ENCODE measurements around the gene PATL1. TPM values are rescaled to one million over a fixed set of nuclear protein-coding genes. Genes with fewer than 3 reads are reported as not detected.
"Not testable (repeated sequence)": the region's sequence is repeated elsewhere in the genome, so short reads cannot be mapped to it uniquely, and the experiment has no call there.

Gene PATL1
- polyA plus RNA-seq (2013, experiment 1 of 2; ENCODE audit: insufficient read length): 31.5 TPM
- 31.3 TPM for polyA plus RNA-seq (2013, experiment 2 of 2; ENCODE audit: insufficient read length)

DNA sequence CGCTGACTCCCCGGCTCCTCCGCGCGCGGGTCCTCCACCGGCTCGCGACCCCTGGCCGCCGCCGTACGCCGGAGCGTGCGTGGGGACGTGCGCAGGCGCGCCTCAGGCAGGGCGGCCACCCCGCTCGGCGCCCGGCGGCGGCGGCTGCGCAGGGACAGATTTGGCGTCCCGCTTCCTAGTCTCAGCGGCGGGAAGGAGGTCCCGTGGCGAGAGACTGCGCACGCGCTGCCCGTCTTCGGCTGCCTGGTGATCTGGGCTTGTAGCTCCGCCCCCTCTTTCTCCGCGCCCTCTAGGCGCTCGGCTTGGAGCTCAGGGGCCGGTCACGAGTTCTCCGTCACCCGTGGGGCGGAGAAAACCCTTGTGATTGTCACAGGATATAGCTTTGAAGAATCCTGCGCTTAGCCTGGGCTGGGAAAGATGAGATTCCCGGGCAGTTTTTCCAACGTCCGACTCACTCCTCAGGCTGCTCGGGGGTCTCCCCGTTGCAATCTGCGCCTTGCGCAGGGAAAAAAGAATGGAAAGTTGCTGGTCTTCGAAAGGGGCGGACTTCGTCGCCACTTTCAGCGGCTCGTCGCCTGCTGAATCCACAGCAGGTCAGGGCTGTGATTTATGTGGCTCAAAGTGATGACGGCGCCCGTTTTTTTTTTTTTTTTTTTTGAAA, at the start of gene PATL1:
TSS of gene PATL1 (minus strand) at position 88 of the 661 bp plus-strand sequence. CDS start 142 bp downstream, outside the sequence.
- peak; percentile 98 for DNase-seq

- DNase-seq: no peak
Observed at GRCh38 chr11:59716051-59716450, 47.2 kb upstream of the PATL1 start.

- DNase-seq: no peak
Observed at GRCh38 chr11:59713745-59714144, 44.9 kb upstream of the PATL1 start, which contains the start of gene OR10V1. TSS of gene OR10V1 (minus strand) at chr11:59713845. CDS start at chr11:59713845, 0 bp downstream.

GRCh38 chr11:59710136-59710847, 41.5 kb upstream of the PATL1 start:
- no peak for DNase-seq

GRCh38 chr11:59708537-59708936, 39.7 kb upstream of the PATL1 start:
- peak; percentile 22 for DNase-seq

DNA sequence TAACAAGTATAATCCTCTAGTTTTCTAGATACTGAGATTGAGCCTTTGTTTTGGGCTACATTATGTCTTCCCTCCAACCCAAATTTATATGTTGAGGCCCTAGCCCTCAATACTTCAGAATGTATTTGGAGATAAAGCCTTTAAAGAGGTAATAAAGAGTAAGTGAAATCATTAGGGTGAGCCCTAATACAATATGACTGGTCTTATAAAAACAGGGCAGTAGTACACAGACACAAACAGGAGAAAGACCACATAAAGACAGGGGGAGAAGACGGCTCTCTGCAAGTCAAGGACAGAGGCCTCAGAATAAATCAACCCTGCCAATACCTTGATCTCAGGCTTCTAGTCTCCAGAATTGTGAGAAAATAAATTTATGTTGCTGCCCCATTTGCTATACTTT, 38.5 kb upstream of the PATL1 start:
- no peak for DNase-seq

DNA sequence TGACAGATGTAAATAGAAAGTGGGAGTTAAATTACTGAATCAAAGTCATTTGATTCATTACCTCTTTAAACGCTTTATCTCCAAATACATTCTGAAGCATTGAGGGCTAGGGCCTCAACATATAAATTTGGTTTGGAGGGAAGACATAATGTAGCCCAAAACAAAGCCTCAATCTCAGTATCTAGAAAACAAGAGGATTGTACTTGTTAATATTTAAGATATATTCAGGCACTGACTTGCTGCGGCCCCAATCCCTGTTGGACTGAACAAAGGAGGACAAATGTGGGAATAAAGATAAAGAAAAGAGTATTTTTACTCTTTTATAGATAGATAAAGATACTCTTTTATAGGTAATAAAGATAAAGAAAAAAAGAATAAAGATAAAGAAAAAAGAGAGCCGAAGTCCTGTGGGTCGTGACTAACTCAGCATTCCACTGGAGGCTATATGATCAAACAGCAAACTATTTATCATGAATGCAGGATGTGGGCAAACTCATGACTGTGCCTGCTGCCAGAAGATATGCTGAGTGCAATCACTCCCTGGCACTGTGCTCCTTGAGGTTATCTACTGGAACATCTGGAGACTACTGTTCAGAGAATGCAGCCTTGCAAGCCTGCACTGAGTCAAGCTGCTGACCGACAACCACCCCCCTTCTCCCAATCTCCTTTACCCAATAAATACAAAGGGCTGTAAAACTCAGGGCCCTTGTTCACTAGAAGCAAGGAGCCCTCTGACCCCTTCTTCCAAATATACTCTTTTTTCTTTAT, 37.9 kb upstream of the PATL1 start:
- DNase-seq: peak; percentile 87

DNA sequence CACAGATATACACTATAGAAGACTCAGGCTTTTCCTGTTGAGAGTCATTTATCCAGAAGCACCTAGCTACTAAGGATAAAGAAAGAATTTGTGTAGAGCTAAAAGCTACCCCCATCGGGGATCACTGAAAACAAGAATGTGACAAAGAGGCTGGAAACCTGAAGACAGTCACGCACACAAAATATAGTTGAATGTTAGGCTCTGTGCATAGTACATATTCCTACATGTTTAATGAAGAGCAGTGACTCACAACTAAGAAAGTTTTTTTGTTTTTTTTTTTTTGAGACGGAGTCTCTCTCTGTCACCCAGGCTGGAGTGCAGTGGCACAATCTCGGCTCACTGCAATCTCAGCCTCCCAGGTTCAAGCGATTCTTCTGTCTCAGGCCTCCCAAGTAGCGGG, 36.5 kb upstream of the PATL1 start:
- DNase-seq: peak; percentile 41

GRCh38 chr11:59703515-59703914, 34.7 kb upstream of the PATL1 start:
- not testable (repeated sequence) for DNase-seq

GRCh38 chr11:59700157-59700556, 31.3 kb upstream of the PATL1 start:
- DNase-seq: not testable (repeated sequence)

GRCh38 chr11:59698506-59698905, 29.7 kb upstream of the PATL1 start:
- no peak for DNase-seq

GRCh38 chr11:59692915-59693314, 24.1 kb upstream of the PATL1 start:
- DNase-seq: no peak

DNA sequence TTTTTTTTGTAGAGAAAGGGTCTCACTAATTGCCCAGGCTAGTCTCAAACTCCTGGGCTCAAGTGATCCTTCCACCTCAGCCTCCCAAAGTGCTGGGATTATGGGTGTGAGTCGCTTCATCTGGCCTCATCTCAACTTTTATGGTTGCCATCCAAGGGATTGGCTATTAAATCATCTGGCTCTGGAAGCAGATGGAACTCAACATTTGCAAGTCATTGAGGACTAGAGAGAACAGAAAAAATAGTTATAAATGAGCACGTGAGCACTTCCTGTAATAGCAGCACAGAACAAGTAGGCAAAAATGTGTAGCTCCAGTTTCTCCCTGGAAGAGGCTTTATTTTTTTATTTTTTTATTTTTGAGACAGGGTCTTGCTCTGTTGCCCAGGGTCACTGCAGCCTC, 22.3 kb upstream of the PATL1 start:
- DNase-seq: no peak

GRCh38 chr11:59689015-59689414, 20.2 kb upstream of the PATL1 start:
- DNase-seq: no peak

GRCh38 chr11:59681260-59681725, 12.5 kb upstream of the PATL1 start:
- DNase-seq: not testable (repeated sequence)

DNA sequence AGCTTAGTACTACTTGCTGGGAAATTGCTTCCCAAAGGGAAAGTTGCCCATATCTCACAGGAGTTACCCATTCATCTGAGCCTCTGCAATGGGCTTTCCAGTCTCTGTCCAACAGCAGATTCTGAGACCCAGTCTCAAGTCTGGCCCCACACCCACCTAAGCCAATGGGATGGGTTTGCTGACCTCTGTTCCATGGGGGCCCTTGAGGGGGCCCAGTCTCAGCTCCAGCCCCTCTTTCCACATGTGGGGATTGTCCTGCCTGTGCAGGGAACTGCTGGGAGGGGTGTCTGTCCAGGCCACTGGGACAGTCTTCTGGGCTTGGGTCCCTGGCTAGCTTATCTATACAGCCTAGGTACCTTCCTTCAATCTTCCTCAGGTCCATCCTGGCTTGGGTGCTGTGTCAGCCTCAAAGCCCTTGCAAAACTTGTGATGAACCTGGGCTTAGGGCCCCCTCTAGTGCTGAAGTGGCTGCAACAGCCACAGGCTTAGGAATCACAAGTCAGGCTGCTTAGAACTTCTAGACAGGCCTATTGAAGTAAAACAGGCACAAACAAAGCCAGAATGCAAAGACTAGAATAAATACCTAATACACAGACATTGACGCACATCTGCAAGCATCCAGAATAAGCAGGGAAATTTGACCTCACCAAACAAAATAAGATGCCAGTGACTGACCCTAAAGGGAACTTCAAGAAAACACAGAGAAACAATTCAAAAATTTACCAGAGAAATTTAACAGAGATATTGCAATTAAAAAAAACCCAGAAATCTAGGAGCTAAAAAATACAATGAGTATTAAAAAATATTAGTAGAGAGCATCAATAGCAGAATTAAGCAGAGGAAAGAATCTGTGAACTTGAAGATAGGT, 11.7 kb upstream of the PATL1 start:
- DNase-seq: peak; percentile 67

DNA sequence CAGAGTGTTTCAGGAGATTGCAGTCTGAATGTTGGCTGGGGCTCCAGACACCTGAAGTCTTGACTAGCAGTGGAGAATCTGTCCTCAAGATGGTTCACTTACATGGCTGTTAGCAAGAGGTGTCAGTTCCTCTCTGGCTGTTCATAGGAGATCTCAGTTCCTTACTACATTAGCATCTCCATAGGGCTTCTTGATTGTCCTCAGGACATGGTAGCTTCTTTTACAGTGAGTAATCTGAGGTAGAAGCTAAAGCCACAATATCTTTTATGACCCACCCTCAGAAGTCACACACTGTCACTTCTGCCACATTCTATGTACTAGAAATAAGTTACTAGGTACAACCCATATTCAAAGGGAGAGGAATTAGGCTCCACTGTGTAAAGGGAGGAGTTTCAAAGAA, 10.5 kb upstream of the PATL1 start:
- no peak for DNase-seq

DNA sequence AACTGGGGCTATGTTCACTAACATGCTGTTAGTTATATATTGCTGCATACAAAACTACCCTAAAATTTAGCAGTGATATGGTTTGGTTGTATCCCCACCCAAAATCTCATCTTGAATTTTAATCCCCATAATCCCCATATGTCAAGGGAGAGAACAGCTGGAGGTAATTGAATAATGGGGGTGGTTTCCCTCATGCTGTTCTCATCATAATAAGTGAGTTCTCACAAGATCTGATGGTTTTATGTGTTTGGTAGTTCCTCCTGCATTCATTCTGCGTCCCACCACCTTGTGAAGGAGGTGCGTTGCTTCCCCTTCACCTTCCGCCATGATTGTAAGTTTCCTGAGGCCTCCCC, 10.0 kb upstream of the PATL1 start:
- DNase-seq: no peak

- peak; percentile 25 for DNase-seq
Observed at GRCh38 chr11:59678118-59678812, 9.4 kb upstream of the PATL1 start.

DNA sequence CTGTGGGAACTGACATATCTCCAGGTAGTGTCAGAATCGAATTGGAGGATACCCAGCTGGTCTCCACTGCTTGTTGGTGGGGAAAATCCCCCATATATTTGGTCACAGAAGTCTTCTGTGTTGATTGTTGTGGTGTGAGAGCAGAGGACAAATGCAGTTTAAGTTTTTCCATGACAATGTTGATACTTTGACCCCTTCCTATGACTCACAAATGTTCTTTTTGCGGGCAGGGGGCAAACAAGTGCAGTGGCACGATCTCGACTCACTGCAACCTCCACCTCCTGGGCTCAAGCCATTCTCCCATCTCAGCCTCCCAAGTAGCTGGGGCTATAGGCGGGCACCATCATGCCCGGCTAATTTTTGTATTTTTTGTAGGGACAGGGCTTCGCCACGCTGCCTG, 7.4 kb upstream of the PATL1 start:
- no peak for DNase-seq

DNA sequence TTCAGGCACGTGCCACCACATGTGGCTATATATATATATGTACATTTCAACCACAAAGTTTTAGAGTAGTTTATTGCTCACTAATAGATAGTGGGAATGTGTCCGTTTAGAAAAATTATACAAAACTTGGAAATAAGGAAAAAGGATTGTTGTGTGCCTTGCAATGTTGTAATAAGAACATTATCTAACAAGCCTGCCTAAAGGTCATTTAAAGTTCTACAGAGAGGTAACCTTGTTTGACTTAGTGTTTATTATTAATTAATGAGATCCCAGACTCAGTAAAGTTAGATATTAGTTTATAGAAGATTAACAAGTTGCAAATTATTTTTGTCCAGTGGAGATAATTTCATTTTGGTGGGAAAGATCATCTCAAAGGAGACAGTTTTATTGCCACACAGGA, 5.5 kb upstream of the PATL1 start:
- DNase-seq: no peak

DNA sequence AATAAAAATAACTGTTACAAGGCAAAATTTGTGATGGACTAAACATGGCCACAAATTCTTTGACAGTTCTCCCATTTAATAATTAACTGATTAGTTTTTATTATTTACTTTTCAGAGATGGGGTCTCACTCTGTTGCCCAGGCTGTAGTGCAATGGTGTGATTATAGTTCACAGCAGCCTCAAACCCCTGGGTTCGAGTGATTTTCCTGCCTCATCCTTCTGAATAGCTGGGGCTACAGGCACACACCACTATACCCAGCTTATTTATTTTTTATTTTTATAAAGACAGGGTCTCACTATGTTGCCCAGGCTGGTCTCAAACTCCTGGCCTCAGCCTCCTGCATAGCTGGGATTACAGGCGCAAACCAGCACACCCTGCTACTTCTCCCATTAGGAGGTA, 4.5 kb upstream of the PATL1 start:
- no peak for DNase-seq
